Measurements from ENCODE around the gene UBR1.

DNA sequence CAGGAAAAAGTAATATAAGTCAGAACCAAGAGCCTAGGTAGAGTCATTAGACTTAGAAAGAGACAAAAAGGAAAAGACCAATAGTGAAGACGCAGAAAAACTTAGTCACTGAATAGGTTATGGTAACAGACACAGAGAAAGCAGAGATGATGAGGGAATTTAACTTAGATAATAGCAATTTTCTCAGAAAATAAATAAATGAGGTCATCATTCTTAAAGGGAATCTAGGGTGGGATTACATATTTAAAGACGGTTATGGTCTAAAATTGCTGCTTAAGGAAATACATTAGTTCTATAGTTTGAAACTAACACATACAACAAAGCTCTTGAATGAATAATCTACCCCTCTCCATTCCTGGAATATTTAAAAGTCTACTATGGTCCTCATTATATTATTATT is 59.4 kb downstream of the UBR1 start:
- TF ChIP-seq REST (IDR thresholded peaks at IDR 0.05; ENCODE audit: borderline replicate concordance), result no peak
- TF ChIP-seq, protein P1, sequence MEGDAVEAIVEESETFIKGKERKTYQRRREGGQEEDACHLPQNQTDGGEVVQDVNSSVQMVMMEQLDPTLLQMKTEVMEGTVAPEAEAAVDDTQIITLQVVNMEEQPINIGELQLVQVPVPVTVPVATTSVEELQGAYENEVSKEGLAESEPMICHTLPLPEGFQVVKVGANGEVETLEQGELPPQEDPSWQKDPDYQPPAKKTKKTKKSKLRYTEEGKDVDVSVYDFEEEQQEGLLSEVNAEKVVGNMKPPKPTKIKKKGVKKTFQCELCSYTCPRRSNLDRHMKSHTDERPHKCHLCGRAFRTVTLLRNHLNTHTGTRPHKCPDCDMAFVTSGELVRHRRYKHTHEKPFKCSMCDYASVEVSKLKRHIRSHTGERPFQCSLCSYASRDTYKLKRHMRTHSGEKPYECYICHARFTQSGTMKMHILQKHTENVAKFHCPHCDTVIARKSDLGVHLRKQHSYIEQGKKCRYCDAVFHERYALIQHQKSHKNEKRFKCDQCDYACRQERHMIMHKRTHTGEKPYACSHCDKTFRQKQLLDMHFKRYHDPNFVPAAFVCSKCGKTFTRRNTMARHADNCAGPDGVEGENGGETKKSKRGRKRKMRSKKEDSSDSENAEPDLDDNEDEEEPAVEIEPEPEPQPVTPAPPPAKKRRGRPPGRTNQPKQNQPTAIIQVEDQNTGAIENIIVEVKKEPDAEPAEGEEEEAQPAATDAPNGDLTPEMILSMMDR (IDR thresholded peaks at IDR 0.05; ENCODE audit: poor library complexity, severe bottlenecking), result no peak
- TF ChIP-seq RAD21 (conservative IDR thresholded peaks at IDR 0.05), result no peak
- TF ChIP-seq EZH2 (IDR thresholded peaks at IDR 0.05; ENCODE audit: borderline replicate concordance, insufficient read depth, low read length, poor library complexity, severe bottlenecking), result no peak
- no peak for TF ChIP-seq SMC3 (conservative IDR thresholded peaks at IDR 0.05; ENCODE audit: poor library complexity)
